Heart left ventricle (tissue), 16 donors: ENCODE results near the gene GAS7. TPM values are rescaled to one million over a fixed set of nuclear protein-coding genes. Genes with fewer than 3 reads are reported as not detected.

ENCODE experiments used
- ATAC-seq, 4 donors: fragments of 200-7000 bp; cut with Tn5 transposase; one replicate each; pipeline ENCODE4 v1.9.1; 2020 to 2022; ENCODE audit warnings: moderate library complexity in 4 of 4, mild to moderate bottlenecking in 3 of 4, moderate number of reproducible peaks in 1 of 4
- DNase-seq, 5 donors: peaks; one replicate each; pipeline ENCODE4 v3.0.0-alpha.2; 2020
- H3K27ac ChIP-seq, 12 donors: fragments of 200-600 bp; sonication (generic) in 4 of 12; one replicate each; pipeline versions ENCODE4 v1.5.0 to v1.8.0; 2016 to 2022; ENCODE audit warnings: mild to moderate bottlenecking in 2 of 12
- H3K27me3 ChIP-seq, 9 donors: fragments of 200-600 bp; sonication (generic) in 2 of 9; one replicate each; pipeline versions ENCODE4 v1.5.1 to v1.8.0; 2016 to 2022; ENCODE audit warnings: mild to moderate bottlenecking in 3 of 9
- H3K36me3 ChIP-seq, 9 donors: fragments of 200-600 bp; sonication (generic) in 2 of 9; one replicate each; pipeline versions ENCODE4 v1.5.0 to v1.8.0; 2018 to 2022; ENCODE audit warnings: mild to moderate bottlenecking in 2 of 9
- H3K4me1 ChIP-seq, 12 donors: fragments of 200-600 bp; sonication (generic) in 4 of 12; one replicate each; pipeline versions ENCODE4 v1.5.0 to v1.8.0; 2016 to 2022; ENCODE audit warnings: mild to moderate bottlenecking in 3 of 12
- H3K4me3 ChIP-seq, 12 donors: fragments of 200-600 bp; sonication (generic) in 4 of 12; one replicate each; pipeline versions ENCODE4 v1.5.0 to v1.8.0; 2017 to 2022; ENCODE audit warnings: mild to moderate bottlenecking in 9 of 12, moderate library complexity in 4 of 12
- H3K9me3 ChIP-seq, 12 donors: fragments of 200-600 bp; sonication (generic) in 4 of 12; one replicate each; pipeline versions ENCODE4 v1.5.0 to v1.8.0; 2016 to 2022; ENCODE audit warnings: mild to moderate bottlenecking in 1 of 12
- POLR2A ChIP-seq, 2 donors: fragments of 450-650 bp; IDR thresholded peaks; one replicate each; pipeline ENCODE4 v1.6.1; 2017; ENCODE audit warnings: antibody characterized with exemption in 2 of 2, mild to moderate bottlenecking in 2 of 2, moderate library complexity in 2 of 2
- WGBS, 4 donors: extraction: QIAGEN DNeasy Blood & Tissue Kit in 2 of 4; methylation state at CpG; one replicate each; pipeline versions ENCODE4 v1.1.5 to v1.1.7; 2013 to 2018; 5-methylcytosine and 5-hydroxymethylcytosine counted together
- intact Hi-C, 10 donors: fragments of 100-400 bp; cut with DNase I; formaldehyde crosslinking; loops; one replicate each; pipeline versions ENCODE4 v1.11.1 to v1.14.2; 2022
- polyA plus RNA-seq, 2 donors: library from polyadenylated mRNA; stranded (reverse); fragments of 200-250 nt; gene quantifications; one replicate each; pipeline ENCODE4 v1.2.3, GENCODE V29; 2013
- total RNA-seq, 9 donors: library from RNA; depleted of rRNA in 2 of 9; stranded (reverse); fragments of >200 nt in 2 of 9; fragmentation: NEBNext Ultra II Directional in 3 of 9; extraction: Animal tissue kit (Norgen Biotek cat#: 25700) in 3 of 9; gene quantifications; one replicate each; pipeline versions ENCODE4 v1.1.0 to v1.2.4, GENCODE V29; 2016 to 2023
- TF ChIP-seq, protein P1 (sequence below), 12 donors: fragments of 200-600 bp; sonication (generic) in 4 of 12; IDR thresholded peaks; one replicate each; pipeline versions ENCODE4 v1.5.0 to v1.8.0; 2018 to 2022; ENCODE audit warnings: antibody characterized with exemption in 12 of 12, mild to moderate bottlenecking in 5 of 12
- donor health status: ischemic (EF 13 %, LVEDD 7.1; RV severe dilation, severe dysfunction).
- donor health status: healthy with polysubstance abuse.
- donor health status: DM: no; HTN: yes; CAD: no.
- donor health status: DM: no; HTN: no; CAD: no.
- donor health status: ischemic (EF 25% LVEDD 6.9; RV normal size, moderate dysfunction).
- donor health status: ischemic (EF 25% LVEDD 5.7; RV mildly dilated, moderate dysfunction).
- donor health status: healthy.
- donor health status: DM: yes; HTN: yes; CAD: no.
- donor health status: ischemic (EF 35%, LVEDD 5.7; RV mildly dilated, moderate dysfunction).
- donor health status: nonischemic (EF 11% LVEDD 7.7; RV severe dilation, severe dysfunction).
- donor health status: DM: yes; HTN: yes; CAD: no.
- donor health status: PGD.
- donor health status: ischemic (EF 29% LVEDD 5.4; RV normal size, mild dysfunction).
- donor health status: nonischemic (EF 23%, LVEDD 6.1; RV moderate dilation, normal function).

Gene GAS7
- total and polyA plus RNA-seq, 11 donors: 19.4 to 86.5 (median 65.1) TPM

DNA sequence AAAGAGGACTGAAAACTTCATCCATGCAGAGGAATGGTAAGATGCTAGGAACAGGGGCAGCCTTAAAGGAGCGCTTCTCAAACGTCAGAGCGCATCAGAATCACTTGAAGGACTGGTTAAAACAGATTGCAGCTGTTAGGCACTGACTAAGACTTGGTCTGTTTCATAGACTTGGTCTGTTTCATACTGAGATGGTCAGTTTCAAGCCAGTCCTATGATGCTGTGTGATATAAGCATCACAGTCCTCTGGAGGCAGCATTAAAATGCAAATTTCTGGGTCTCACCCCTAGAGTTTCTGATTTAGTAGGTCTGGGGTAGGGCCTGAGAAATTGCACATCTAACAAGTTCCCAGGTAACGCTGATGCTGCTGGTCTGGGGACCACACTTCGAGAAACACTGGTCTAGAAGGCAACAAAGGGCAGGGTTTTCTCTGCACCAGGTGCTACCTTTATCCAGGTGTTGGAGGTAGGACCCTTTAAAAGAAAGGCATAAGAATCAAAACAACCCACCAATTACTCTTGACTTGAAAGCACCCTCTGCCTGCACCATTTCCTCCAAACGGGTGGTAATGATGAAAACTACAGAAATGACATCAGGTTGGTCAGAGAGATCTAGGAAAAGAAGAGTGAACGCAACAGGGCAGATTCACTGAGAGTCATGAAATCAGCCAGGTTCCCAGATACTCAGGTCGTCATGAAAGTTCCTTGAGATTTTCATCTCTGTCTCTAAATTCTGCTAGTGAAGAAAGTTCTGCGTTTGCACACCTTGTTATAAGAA lies 198.3 kb downstream of the GAS7 start:
- Histone ChIP-seq H3K36me3 (no peaks in the 10 kb centered on the region), H3K4me3 (no peak overlapping the region), H3K4me1 (peaks cover 0 to 30% (median 3%) of the 10 kb centered on the region in 12 donors), H3K27ac (no peak overlapping the region), H3K27me3 (no peaks in the 10 kb centered on the region), H3K9me3 (no peaks in the 10 kb centered on the region)
- intact Hi-C loops: loop anchor here in 1 of 10 donors (2.0 kb wide), 1 partner anchor 21 kb away; no protein-coding TSS in a partner anchor
- DNase-seq (no peak), ATAC-seq (no peak)
- WGBS, 4 donors: 73 to 80% (median 76%) methylated on average over 9 of the region's 9 CpGs
- TF ChIP-seq, protein P1, sequence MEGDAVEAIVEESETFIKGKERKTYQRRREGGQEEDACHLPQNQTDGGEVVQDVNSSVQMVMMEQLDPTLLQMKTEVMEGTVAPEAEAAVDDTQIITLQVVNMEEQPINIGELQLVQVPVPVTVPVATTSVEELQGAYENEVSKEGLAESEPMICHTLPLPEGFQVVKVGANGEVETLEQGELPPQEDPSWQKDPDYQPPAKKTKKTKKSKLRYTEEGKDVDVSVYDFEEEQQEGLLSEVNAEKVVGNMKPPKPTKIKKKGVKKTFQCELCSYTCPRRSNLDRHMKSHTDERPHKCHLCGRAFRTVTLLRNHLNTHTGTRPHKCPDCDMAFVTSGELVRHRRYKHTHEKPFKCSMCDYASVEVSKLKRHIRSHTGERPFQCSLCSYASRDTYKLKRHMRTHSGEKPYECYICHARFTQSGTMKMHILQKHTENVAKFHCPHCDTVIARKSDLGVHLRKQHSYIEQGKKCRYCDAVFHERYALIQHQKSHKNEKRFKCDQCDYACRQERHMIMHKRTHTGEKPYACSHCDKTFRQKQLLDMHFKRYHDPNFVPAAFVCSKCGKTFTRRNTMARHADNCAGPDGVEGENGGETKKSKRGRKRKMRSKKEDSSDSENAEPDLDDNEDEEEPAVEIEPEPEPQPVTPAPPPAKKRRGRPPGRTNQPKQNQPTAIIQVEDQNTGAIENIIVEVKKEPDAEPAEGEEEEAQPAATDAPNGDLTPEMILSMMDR (IDR thresholded peaks at IDR 0.05): no peak
- TF ChIP-seq POLR2A (IDR thresholded peaks at IDR 0.05): no peak

GRCh38 chr17:9998060-9998459 lies 200.3 kb downstream of the GAS7 start:
- WGBS, 4 donors: 71 to 80% (median 76%) methylated on average over 3 of the region's 3 CpGs
- ATAC-seq (peak in 1 of 4 donors; percentile 38), DNase-seq (no peak)
- TF ChIP-seq, protein P1 (IDR thresholded peaks at IDR 0.05): no peak
- TF ChIP-seq POLR2A (IDR thresholded peaks at IDR 0.05): no peak
- Histone ChIP-seq H3K27ac (no peak overlapping the region), H3K9me3 (no peaks in the 10 kb centered on the region), H3K4me1 (peaks cover 0 to 30% (median 3%) of the 10 kb centered on the region in 12 donors), H3K27me3 (no peaks in the 10 kb centered on the region), H3K36me3 (no peaks in the 10 kb centered on the region), H3K4me3 (no peak overlapping the region)
- intact Hi-C loops: no loop called here

- peaks cover 0 to 10% (median 0%) of the 10 kb centered on the region in 12 donors for H3K4me1 ChIP-seq
- no peak overlapping the region for H3K27ac ChIP-seq
- peaks cover 0 to 3% (median 0%) of the 10 kb centered on the region in 12 donors for H3K9me3 ChIP-seq
- DNase-seq (no peak), ATAC-seq (no peak)
- H3K27me3 ChIP-seq: no peaks in the 10 kb centered on the region
- WGBS, 4 donors: 70 to 84% (median 75%) methylated on average over 4 of the region's 4 CpGs
- intact Hi-C loops: no loop called here
- TF ChIP-seq POLR2A (IDR thresholded peaks at IDR 0.05): no peak
- TF ChIP-seq, protein P1 (IDR thresholded peaks at IDR 0.05): no peak
- H3K4me3 ChIP-seq: no peak overlapping the region
- no peaks in the 10 kb centered on the region for H3K36me3 ChIP-seq
Observed at GRCh38 chr17:9994761-9995160, 203.6 kb downstream of the GAS7 start.

GRCh38 chr17:9991796-9992195 lies 206.6 kb downstream of the GAS7 start:
- DNase-seq (no peak), ATAC-seq (no peak)
- H3K27ac ChIP-seq: no peak overlapping the region
- no peaks in the 10 kb centered on the region for H3K27me3 ChIP-seq
- peaks cover 0 to 5% (median 0%) of the 10 kb centered on the region in 12 donors for H3K9me3 ChIP-seq
- H3K4me1 ChIP-seq: peaks cover 0 to 16% (median 7%) of the 10 kb centered on the region in 12 donors
- no peak overlapping the region for H3K4me3 ChIP-seq
- TF ChIP-seq POLR2A (IDR thresholded peaks at IDR 0.05): no peak
- TF ChIP-seq, protein P1 (IDR thresholded peaks at IDR 0.05): no peak
- WGBS, 4 donors: 80 to 93% (median 93%) methylated on average over 7 of the region's 7 CpGs
- H3K36me3 ChIP-seq: no peaks in the 10 kb centered on the region
- intact Hi-C loops: no loop called here
